Activated naive CD8-positive, alpha-beta T cell treated with anti-CD3 and anti-CD28 coated beads, Interleukin-2, amount 10 ng/mL, durations not matched to agents 7 days and 5 days (primary cell): ENCODE results near the gene TSHZ3. TPM values are rescaled to one million over a fixed set of nuclear protein-coding genes. Genes with fewer than 3 reads are reported as not detected.

Source experiments
- ATAC-seq: fragments of 150-1000 bp; cut with Tn5 transposase; one replicate; pipeline ENCODE4 v1.10.0; 2021; ENCODE audit warnings: low read depth, moderate library complexity
- POLR2A ChIA-PET: fragments of 350-600 bp; sonication (Branson Sonifier 250); formaldehyde crosslinking; loops from one replicate; lab custom pipeline; 2021; ENCODE audit warnings: antibody characterized with exemption; lab: Charles Lee
- DNase-seq: peaks from one replicate; pipeline ENCODE4 v3.0.0; 2021
- H3K27ac Mint-ChIP-seq: one replicate; pipeline ENCODE4 v1.8.0; 2022; ENCODE audit warnings: mild to moderate bottlenecking, mixed read lengths
- H3K27me3 Mint-ChIP-seq: one replicate; pipeline ENCODE4 v1.8.0; 2022; ENCODE audit warnings: mild to moderate bottlenecking, moderate library complexity, mixed read lengths
- H3K36me3 Mint-ChIP-seq: one replicate; pipeline ENCODE4 v1.8.0; 2021; ENCODE audit warnings: mild to moderate bottlenecking, mixed read lengths
- H3K4me1 Mint-ChIP-seq: one replicate; pipeline ENCODE4 v1.8.0; 2021; ENCODE audit warnings: mixed read lengths
- H3K4me3 Mint-ChIP-seq: one replicate; pipeline ENCODE4 v1.8.0; 2022; ENCODE audit warnings: mild to moderate bottlenecking, moderate library complexity, mixed read lengths
- H3K9me3 Mint-ChIP-seq: one replicate; pipeline ENCODE4 v1.8.0; 2021; ENCODE audit warnings: mixed read lengths
- total RNA-seq, 2 experiments: library from RNA; stranded (reverse); gene quantifications; one replicate each; pipeline ENCODE4 v1.2.3, GENCODE V29; 2021

The TSHZ3 gene
- total RNA-seq, 2 experiments from 2014 or later, result 0.45 to 1.00 TPM

- H3K9me3 Mint-ChIP-seq, result no peaks in the 10 kb centered on the region
- peak overlapping the region; percentile 86 for H3K4me3 Mint-ChIP-seq
- H3K27ac Mint-ChIP-seq, result peak overlapping the region; percentile 43
- peaks cover 2% of the 10 kb centered on the region for H3K36me3 Mint-ChIP-seq
- POLR2A ChIA-PET, result no interaction called here
- H3K4me1 Mint-ChIP-seq, result peaks cover 16% of the 10 kb centered on the region
- peaks cover 68% of the 10 kb centered on the region for H3K27me3 Mint-ChIP-seq
- DNase-seq, result peak; percentile 47
- no peak for ATAC-seq
Observed at GRCh38 chr19:31351056-31351854, 2.0 kb upstream of the TSHZ3 start.

GRCh38 chr19:31350693-31351055 is 1.4 kb upstream of the TSHZ3 start:
- POLR2A ChIA-PET, result interaction anchor here (1.2 kb wide), 1 partner anchor 130 kb away, joined by 3 read pairs; no protein-coding TSS in a partner anchor
- no peaks in the 10 kb centered on the region for H3K9me3 Mint-ChIP-seq
- H3K36me3 Mint-ChIP-seq, result peaks cover 2% of the 10 kb centered on the region
- peaks cover 14% of the 10 kb centered on the region for H3K4me1 Mint-ChIP-seq
- H3K27me3 Mint-ChIP-seq, result peaks cover 67% of the 10 kb centered on the region
- ATAC-seq, result peak; percentile 13
- peak; percentile 65 for DNase-seq
- H3K4me3 Mint-ChIP-seq, result peak overlapping the region; percentile 64
- H3K27ac Mint-ChIP-seq, result no peak overlapping the region

DNA sequence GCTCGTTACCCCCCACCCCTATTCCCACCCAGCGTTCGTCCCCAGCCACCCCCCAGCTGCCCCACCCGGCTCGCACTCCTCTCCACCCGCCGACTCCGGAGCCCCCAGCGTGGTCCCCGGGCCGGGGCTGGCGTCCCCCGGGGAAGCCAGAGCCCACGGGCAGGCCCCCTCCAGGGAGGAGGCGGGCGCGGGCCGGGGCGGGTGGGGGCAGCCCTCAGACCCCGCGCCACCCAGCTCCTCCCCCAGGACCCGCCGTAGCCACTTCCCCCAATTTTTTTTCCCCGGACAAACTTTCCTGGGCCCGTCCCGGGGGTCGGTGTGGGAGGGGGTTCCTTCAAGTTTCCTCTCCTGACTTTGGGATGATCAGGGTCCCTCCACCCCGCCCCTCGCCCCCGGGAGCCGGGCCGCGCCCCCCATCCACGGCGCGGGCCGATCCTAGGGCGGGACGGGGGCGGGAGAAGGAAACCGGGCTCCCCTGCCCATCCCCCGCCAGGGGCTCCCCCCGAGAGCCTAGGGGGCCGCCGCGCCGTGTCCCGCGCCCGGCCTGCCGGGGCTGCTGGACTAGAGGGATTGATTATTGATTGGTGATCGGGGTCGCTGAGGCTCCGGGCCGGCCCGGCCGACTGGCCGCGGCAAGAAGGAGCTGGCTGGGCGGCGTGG is 927 bp upstream of the TSHZ3 start:
- POLR2A ChIA-PET, result interaction anchor here (1.2 kb wide), 1 partner anchor 130 kb away, joined by 3 read pairs; no protein-coding TSS in a partner anchor
- H3K36me3 Mint-ChIP-seq, result peaks cover 2% of the 10 kb centered on the region
- H3K27ac Mint-ChIP-seq, result no peak overlapping the region
- no peak for DNase-seq
- H3K9me3 Mint-ChIP-seq, result no peaks in the 10 kb centered on the region
- peaks cover 68% of the 10 kb centered on the region for H3K27me3 Mint-ChIP-seq
- H3K4me3 Mint-ChIP-seq, result peak overlapping the region; percentile 64
- peaks cover 11% of the 10 kb centered on the region for H3K4me1 Mint-ChIP-seq
- no peak for ATAC-seq

DNA sequence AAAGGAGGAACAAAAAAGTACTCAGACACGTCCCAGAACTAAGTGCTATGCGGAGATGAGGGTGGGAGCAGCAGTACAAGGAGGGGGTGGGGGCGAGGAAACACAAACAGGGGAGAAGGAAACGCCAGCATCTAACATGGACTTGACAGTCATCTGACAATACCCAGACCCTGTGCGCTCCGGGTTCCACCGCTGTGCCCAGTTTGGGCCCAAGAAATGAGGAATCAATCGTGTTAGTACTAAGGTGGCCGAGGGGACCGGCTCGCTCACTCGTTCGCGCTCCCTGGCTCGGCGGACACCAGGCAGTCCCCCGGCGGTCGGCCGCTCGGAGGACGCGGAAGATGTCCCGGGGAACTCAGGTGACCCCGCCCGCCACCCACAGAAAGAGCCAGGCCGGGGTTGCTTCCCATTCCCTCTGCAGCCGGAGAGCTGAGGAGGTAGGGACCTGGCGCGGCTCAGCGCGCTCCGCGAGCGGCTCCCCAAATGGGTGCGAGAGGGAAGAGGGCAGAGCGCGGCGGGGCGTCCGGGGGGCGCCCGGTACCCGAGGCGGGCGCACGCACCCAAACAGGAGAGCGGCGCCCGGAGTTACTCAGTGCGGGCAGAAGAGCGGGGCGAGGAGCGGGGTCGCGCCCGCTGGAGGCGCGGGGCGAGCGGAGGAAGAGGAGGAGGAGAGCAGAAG is 616 bp downstream of the TSHZ3 start:
- H3K4me3 Mint-ChIP-seq, result peak overlapping the region; percentile 79
- H3K4me1 Mint-ChIP-seq, result peaks cover 10% of the 10 kb centered on the region
- H3K27me3 Mint-ChIP-seq, result peaks cover 68% of the 10 kb centered on the region
- POLR2A ChIA-PET, result no interaction called here
- no peak overlapping the region for H3K27ac Mint-ChIP-seq
- peaks cover 2% of the 10 kb centered on the region for H3K36me3 Mint-ChIP-seq
- DNase-seq, result no peak
- no peaks in the 10 kb centered on the region for H3K9me3 Mint-ChIP-seq
- peak; percentile 35 for ATAC-seq

GRCh38 chr19:31347828-31348392 is 1.3 kb downstream of the TSHZ3 start:
- no peak for ATAC-seq
- H3K27ac Mint-ChIP-seq, result no peak overlapping the region
- H3K36me3 Mint-ChIP-seq, result peaks cover 2% of the 10 kb centered on the region
- H3K4me1 Mint-ChIP-seq, result peaks cover 9% of the 10 kb centered on the region
- peaks cover 68% of the 10 kb centered on the region for H3K27me3 Mint-ChIP-seq
- no peak for DNase-seq
- POLR2A ChIA-PET, result no interaction called here
- no peaks in the 10 kb centered on the region for H3K9me3 Mint-ChIP-seq
- peak overlapping the region; percentile 79 for H3K4me3 Mint-ChIP-seq

DNA sequence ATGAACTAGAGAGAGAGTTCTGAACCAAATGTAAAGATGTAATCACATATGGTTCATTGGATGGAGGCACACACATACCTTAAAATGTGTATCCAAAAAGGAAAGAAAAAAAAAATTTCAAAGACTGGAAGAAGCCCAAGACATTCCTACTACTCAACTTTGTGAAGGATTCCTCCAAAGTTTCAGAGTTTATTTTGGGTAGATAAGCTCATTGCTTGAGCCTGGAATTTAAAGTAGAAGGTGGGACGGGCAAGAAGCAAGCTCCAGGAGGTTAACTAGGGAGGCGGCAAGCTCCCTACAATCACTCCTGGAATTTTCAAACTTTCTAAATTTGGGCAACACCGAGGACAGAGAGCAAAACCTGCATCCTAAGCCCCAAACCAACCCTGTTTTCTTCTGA is 1.9 kb downstream of the TSHZ3 start:
- no peak overlapping the region for H3K27ac Mint-ChIP-seq
- H3K36me3 Mint-ChIP-seq, result peaks cover 2% of the 10 kb centered on the region
- H3K9me3 Mint-ChIP-seq, result no peaks in the 10 kb centered on the region
- ATAC-seq (no peak), DNase-seq (no peak)
- no peak overlapping the region for H3K4me3 Mint-ChIP-seq
- peaks cover 66% of the 10 kb centered on the region for H3K27me3 Mint-ChIP-seq
- peaks cover 9% of the 10 kb centered on the region for H3K4me1 Mint-ChIP-seq
- POLR2A ChIA-PET, result interaction anchor here (0.6 kb wide), 1 partner anchor 1295 kb away, joined by 4 read pairs; no protein-coding TSS in a partner anchor

GRCh38 chr19:31346184-31347059 is 2.8 kb downstream of the TSHZ3 start:
- peaks cover 64% of the 10 kb centered on the region for H3K27me3 Mint-ChIP-seq
- DNase-seq (no peak), ATAC-seq (no peak)
- no peak overlapping the region for H3K4me3 Mint-ChIP-seq
- H3K36me3 Mint-ChIP-seq, result peaks cover 2% of the 10 kb centered on the region
- H3K9me3 Mint-ChIP-seq, result no peaks in the 10 kb centered on the region
- POLR2A ChIA-PET, result interaction anchor here (0.6 kb wide), 1 partner anchor 1296 kb away, joined by 4 read pairs; no protein-coding TSS in a partner anchor
- peaks cover 10% of the 10 kb centered on the region for H3K4me1 Mint-ChIP-seq
- no peak overlapping the region for H3K27ac Mint-ChIP-seq

DNA sequence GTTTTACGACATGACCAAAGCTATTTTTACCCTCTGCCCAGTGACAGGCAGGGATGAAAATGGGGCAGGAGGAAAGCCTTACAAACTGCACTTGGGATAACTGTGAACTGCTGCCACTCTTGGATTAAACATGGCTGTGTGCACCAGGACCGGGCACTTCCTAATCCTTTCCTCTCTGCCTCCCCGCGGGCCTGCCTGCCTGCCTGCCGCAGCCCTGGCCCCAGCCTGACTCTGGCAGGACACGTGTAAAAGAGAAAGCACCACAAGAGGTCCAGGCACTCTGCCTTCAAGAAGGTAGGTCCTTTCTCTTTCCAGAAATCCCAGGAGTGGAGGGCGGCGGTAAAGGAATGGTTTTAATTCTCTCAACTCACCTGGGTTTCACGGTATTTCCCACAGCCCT is 4.8 kb downstream of the TSHZ3 start:
- Mint-ChIP-seq H3K27me3 (peaks cover 71% of the 10 kb centered on the region), H3K27ac (no peak overlapping the region), H3K9me3 (no peaks in the 10 kb centered on the region), H3K4me1 (peaks cover 22% of the 10 kb centered on the region), H3K4me3 (no peak overlapping the region), H3K36me3 (no peaks in the 10 kb centered on the region)
- DNase-seq (no peak), ATAC-seq (no peak)
- POLR2A ChIA-PET, result interaction anchor here (0.6 kb wide), 1 partner anchor 1236 kb away, joined by 3 read pairs; no protein-coding TSS in a partner anchor

DNA sequence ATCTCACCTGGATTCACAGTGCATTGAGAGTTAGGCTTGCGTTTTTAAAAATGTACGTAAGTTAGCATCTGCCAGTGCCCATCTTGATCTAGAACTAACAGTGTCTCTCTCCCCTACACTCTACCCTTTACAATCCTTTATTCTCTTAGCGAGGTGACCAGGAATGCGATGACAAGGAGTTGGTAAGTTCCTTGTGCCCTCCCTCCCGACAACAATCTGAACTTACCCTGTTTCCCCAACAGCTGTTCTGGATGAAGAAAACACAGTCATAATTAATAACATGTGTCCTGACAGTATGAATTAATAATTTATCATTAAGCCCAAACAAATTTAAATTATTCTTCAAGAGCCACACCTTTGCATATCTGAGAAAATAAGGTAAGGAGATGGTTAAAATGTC is 6.3 kb downstream of the TSHZ3 start:
- H3K27ac Mint-ChIP-seq, result no peak overlapping the region
- H3K4me1 Mint-ChIP-seq, result peaks cover 18% of the 10 kb centered on the region
- DNase-seq, result no peak
- no peaks in the 10 kb centered on the region for H3K36me3 Mint-ChIP-seq
- no peaks in the 10 kb centered on the region for H3K9me3 Mint-ChIP-seq
- H3K27me3 Mint-ChIP-seq, result peaks cover 79% of the 10 kb centered on the region
- no peak for ATAC-seq
- H3K4me3 Mint-ChIP-seq, result no peak overlapping the region
- POLR2A ChIA-PET, result no interaction called here

DNA sequence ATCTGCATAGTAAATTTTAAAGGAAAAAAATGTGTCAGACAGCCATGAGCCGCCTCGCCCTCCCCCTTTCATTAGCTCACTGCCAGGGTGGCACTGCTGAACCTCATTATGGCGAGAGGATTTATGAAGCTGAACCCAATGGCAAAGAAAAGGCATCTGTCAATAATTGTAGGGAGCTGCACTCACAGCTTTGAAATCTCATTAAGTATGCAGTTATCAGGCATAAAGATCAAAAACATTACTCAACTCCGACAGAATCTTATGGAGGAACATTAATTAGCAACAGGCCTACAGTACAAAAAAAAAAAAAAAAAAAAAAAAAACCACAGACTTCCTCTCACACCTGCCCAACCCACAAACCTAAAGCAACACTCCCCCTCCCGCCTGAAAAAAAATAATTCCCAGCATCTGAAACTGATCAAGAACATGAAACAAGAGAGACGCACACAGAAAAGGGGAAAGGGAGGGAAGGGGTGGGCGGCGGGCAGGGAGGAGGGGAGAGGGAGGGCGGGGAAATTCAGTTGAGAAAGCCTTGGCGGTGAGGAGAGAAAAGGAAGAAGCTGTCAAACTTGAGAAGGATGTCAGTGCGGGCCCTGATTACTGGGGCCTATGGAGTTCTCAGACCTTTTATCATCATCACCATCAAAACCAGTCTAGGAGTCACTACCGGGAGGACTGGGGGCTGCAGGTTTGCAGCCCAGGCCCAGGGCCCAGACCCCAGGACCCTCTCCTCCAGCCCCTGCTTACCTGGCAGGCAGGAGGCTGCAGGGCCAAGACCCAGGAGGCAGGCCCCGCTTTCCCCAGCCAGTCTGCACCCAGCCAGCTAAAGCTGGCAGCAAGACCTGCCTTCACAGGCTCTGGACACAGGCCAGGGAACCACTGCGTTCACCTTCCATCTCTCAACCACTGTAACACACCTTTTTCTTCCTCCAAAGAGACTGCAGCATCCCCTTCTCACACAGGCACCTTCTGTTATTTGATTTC is 8.9 kb downstream of the TSHZ3 start:
- H3K27me3 Mint-ChIP-seq, result peaks cover 78% of the 10 kb centered on the region
- DNase-seq (no peak), ATAC-seq (peak; percentile 39)
- peak overlapping the region; percentile 56 for H3K27ac Mint-ChIP-seq
- POLR2A ChIA-PET, result no interaction called here
- H3K4me3 Mint-ChIP-seq, result peak overlapping the region; percentile 64
- no peaks in the 10 kb centered on the region for H3K36me3 Mint-ChIP-seq
- peaks cover 18% of the 10 kb centered on the region for H3K4me1 Mint-ChIP-seq
- H3K9me3 Mint-ChIP-seq, result no peaks in the 10 kb centered on the region

- peak overlapping the region; percentile 20 for H3K4me3 Mint-ChIP-seq
- H3K27ac Mint-ChIP-seq, result no peak overlapping the region
- no peaks in the 10 kb centered on the region for H3K36me3 Mint-ChIP-seq
- DNase-seq, result no peak
- POLR2A ChIA-PET, result no interaction called here
- H3K9me3 Mint-ChIP-seq, result no peaks in the 10 kb centered on the region
- H3K27me3 Mint-ChIP-seq, result peaks cover 68% of the 10 kb centered on the region
- H3K4me1 Mint-ChIP-seq, result peaks cover 18% of the 10 kb centered on the region
- no peak for ATAC-seq
Observed at GRCh38 chr19:31339411-31339810, 9.8 kb downstream of the TSHZ3 start.
